ENCODE data around the gene DEF6.

DNA sequence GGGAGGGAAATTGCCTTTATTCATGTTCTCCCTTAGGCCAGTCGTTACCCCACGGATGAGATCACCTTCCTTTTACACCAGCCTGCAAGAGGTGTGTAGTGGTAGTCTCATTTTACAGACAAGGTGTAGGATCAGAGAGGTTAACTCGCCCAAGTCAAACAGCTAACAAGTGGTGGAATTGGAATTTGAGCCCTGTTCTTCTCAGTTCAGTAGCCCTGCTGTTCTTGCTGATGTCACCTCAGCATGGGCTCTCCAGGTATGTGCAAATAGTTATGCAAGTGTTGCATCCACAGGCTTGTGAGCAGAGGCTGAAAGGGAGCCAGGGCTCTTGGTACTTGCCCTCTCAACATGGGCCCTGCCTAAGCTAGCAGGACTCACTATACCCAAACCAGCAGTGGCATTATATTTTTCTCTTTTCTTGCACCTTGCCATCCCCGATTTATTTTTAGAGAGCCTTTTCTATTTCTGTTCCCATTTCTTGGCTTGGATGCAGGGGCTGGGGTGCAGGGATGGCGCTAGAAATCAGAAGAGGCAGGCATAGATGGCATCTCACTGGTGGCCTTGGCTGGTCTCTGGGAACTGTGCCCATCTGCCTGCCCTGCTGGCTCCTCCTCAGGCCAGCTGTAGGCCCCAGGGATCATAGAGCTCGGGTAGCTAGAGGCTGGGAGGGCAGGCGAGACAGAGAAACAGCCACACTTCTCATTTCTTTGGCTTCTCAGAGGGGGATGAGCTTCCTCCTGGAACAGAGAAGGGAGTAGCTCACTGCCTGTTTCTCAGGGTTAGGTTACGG lies 62.9 kb downstream of the DEF6 start:
- TF ChIP-seq GATA3 (IDR thresholded peaks at IDR 0.05; ENCODE audit: low read depth, low read length) (no peak), GATA2 (IDR thresholded peaks at IDR 0.05; ENCODE audit: low read depth, low read length) (no peak)
